ENCODE data around the gene GPX3.

Gene GPX3

GRCh38 chr5:151034422-151035379 is 14.3 kb downstream of the GPX3 start:
- no peak for DNase-seq

GRCh38 chr5:151036556-151036955 is 16.2 kb downstream of the GPX3 start:
- no peak for DNase-seq

- DNase-seq, result no peak
Observed at GRCh38 chr5:151037561-151038411, 17.4 kb downstream of the GPX3 start.

GRCh38 chr5:151038412-151038745 is 18.0 kb downstream of the GPX3 start:
- DNase-seq, result no peak

- DNase-seq, result no peak
Observed at GRCh38 chr5:151038801-151039238, 18.4 kb downstream of the GPX3 start.

DNA sequence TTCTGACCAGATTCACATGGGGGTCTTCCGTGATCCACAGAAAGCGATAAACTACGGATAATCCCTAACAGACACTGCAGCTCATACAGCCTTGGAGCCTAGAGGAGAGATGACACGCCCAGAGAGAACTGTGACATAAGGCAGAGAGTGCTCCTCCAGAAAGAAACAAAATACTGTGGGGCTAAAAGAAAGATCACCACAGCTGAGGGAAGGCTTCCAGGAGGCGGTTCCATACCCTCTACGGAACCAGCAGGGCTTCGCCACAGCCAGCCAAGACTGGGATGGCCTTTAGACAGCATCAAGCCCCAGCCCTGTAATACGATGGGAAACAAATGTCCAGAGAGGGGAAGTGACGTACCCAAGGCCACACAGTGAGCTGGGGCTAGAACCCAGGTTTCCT is 19.3 kb downstream of the GPX3 start:
- no peak for DNase-seq

DNA sequence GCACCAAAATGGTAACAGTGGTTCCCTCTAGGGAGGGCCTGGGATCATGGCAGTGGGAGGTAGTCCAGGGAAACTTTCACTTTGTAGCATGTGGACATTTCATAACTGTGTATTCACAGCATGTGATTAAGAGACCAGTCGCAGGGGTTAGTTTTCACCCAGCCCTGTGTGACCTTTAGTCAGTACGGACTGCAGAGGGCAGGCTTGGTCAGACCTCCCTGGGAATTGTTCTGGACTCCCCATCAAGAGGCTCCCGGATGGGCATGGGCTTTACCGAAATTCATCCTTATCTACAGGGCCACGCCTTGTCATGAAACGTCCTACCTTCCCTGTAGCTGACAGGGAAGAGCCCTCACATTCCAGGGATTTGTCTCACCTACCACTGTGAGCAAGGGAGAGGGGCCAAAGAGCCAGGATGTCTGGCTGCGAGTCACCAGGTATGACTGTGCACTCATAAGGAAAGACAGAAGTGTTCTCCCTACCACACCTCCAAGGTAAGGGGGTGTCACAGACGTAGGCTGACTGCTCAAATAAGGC is 19.9 kb downstream of the GPX3 start:
- DNase-seq, result no peak

DNA sequence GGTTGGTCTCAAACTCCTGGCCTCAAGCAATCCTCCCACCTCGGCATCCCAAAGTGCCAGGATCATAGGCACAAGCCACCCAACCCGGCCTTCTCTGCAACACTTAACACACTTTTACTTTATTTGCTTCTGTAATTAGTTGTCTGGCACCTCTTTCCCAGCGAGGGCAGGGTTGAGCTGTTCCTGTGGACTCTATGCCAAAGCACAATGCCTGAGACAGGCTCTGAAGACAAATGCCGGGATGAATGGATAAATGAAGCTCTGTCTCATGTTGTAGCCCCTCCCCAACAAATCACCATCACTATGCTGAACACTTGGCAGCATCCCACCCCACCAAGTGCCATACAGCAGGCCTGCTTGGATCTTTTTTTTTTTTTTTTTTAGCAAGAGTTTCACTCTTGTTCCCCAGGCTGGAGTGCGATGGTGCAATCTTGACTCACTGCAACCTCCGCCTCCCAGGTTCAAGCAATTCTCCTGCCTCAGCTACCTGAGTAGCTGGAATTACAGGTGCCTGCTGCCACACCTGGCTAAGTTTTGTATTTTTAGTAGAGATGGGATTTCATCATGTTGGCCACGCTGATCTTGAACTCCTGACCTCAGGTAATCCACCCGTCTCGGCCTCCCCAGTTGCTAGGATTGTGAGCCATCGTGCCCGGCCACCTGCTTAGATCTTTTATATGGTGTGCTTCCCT is 21.3 kb downstream of the GPX3 start:
- DNase-seq, result no peak

GRCh38 chr5:151042453-151043093 is 22.2 kb downstream of the GPX3 start:
- DNase-seq, result no peak

- DNase-seq, result peak in 1 of 2 experiments; percentile 17
Observed at GRCh38 chr5:151047814-151048425, 27.5 kb downstream of the GPX3 start.

- no peak for DNase-seq
Observed at GRCh38 chr5:151048526-151048925, 28.1 kb downstream of the GPX3 start.

DNA sequence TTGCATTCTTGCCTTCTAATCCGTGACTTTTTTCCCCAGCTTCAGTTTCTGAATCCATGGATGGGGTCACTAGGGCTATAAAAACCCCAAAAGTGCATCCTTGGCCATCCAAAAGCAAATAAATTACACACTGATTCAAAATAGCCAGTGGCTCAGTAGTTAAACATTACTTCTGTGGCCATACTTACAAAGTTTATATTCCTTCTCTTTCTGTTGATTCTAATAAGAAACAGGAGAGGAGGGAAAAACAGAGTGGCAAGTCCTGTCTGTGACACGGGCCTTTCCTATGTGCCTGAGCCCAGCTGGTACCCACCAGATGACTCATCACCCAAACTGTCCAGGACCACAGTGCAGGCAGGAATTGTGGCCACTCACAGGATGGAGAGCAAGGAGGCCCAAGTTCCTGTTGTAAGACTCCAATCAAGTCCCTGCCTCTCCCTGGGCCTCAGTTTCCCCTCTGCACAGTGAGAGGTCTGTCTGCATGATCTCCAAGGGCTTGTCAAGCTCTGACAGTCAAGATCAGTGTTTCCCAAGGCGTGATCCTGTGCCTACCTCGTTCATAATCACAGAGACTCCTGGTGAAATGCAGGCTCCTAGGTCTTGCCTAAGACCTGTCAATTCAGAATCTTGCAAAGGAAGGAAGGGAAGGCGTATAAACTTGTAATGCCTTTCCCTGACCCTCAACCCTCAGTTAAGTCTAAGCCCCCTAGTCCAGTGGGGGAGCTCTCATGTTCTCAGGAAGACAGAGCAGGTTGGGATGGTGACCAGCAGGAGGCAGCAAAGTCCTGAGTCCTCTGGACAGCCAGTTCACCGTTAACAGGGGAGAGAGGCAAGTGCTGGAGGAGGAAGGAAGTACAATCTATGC is 30.9 kb downstream of the GPX3 start:
- peak; percentile 84 for DNase-seq

GRCh38 chr5:151051931-151052608 is 31.7 kb downstream of the GPX3 start:
- DNase-seq, result no peak

DNA sequence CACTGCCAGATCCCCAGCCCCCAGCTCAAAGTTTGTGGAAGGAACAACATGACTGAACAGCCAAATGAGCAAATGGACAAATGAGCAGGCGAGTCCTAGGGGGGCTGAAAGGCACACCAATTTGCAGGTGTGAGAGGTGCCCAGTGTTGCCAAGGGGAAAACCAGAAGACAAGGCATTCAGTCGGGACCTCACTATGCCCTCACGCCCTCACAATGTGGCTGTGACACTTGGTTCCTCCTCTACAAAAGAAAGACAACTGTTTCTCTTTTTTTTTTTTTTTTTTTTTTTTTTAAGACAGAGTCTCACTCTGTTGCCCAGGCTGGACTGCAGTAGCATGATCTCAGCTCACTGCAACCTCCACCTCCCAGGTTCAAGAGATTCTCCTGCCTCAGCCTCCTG is 32.4 kb downstream of the GPX3 start:
- DNase-seq, result no peak

DNA sequence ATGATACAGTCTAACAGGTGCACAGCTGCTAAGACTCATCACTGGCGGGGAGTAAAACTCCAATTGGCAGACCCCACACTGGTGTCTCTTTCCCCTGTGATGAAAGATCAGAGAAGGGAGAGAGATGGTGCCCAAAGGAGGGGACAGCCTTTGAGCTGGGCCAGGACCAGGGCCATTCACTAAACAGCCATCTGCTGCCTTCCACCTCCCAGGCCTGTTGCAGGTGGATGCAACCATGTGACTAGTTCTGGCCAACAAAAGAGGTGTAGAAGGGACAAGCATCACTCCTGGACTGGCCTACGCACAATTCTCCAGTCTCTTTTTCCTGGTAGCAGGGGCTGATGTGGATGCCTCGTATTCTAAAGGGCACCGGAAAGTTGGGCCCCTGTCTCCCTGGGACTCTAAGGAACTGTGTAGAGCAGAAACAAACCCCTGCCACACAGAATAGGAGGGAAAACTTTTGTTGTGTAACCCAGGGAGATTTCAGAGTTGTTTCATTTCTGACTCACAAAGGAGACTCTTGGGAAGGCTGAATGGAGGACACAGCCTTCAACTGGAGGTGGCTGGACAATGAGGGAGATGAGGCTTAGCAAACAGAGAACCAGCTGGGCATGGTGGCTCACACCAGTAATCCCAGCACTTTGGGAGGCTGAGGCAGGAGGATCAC is 33.5 kb downstream of the GPX3 start:
- no peak for DNase-seq

- no peak for DNase-seq
Observed at GRCh38 chr5:151054709-151055108, 34.3 kb downstream of the GPX3 start.

DNA sequence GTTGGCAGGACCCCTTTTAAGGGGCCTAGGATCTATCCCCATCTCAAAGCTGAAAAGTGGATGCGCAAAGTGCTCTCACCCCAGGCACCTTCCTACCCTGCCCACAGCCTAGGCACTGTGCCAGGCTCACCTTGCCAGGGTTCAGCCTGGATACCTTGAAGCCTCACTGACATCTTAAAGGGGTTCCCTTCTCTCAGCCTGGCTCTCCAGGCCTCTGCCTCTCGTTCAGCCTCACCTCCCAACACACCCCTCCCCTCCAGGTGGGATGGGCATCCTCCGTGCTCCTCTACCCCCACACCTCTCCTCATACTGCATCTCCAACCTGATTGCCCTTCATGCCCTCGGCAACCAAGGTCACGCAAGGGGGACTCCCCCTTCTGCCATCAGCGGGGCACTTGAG is 34.9 kb downstream of the GPX3 start:
- no peak for DNase-seq

DNA sequence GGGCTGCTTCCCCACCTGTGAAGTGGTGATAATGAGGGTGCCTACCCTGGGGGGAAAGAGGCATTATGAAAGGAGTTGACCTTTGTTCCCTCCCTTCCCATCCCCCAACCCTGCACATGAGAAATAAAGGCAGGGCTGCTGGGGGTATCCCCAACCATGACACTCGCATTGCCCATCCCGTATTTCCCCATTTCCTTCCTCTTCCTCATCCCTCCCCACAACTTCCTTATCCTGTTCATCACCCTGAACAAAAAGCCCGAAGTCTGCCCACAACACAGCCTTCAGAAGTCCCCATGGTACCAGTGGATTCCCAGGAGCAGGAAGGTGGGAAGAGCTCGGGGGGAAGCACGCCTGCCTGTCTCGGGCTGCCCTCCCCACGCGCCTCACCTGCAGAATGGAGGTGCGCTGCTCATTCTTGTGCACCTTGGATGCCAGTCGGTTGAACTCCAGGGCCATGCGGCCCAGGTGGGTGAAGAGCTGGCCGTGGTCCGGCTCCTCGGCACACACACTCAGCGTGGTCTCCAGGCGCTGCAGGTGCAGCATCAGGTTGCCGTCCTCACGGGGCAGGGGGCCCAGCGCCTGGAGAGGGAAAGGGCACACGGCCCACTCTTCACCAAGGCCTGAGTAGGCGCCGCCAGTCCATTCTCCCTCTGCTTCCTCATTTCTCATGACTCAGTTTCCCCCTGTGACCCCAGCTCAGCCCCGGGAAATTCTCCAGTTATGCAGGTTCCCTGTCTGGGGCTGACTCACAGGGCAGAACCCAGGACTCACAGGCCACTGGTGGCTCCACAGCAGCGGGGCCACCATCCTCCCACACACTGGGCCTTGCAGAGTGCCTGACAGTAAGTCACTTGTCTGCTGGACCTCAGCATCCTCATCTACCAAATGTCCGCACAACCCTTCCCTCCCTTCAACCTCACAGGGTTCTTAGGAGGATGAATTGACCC is 36.3 kb downstream of the GPX3 start:
- DNase-seq, result peak in 1 of 2 experiments; percentile 22

GRCh38 chr5:151058301-151058700 is 37.9 kb downstream of the GPX3 start:
- no peak for DNase-seq
